Endothelial cell of umbilical vein (primary cell): ENCODE data around the gene LLPH.

Source experiments
- EZH2 ChIP-seq: IDR thresholded peaks from 2 replicates; pipeline ENCODE4 v1.6.1; 2012; ENCODE audit warnings: borderline replicate concordance, low read depth, mild to moderate bottlenecking, moderate library complexity, low read length, inconsistent platforms; ENCODE audit not compliant: severe bottlenecking
- POLR2A ChIP-seq: IDR thresholded peaks from 2 replicates; pipeline ENCODE4 v1.6.1; 2012; ENCODE audit warnings: low read depth, mild to moderate bottlenecking, control low read depth, low read length
- TF ChIP-seq, protein P1 (sequence below), 2 donors: IDR thresholded peaks; 1 replicate in 1 of 2; 2 replicates in 1 of 2; pipeline ENCODE4 v1.5.1; 2011; ENCODE audit warnings: low read length in 2 of 2, mild to moderate bottlenecking in 2 of 2, moderate library complexity in 2 of 2, control low read depth in 1 of 2, inconsistent platforms in 1 of 2, low read depth in 1 of 2; ENCODE audit not compliant: insufficient read depth in 1 of 2; ENCODE audit errors: extremely low read depth in 1 of 2

GRCh38 chr12:66118240-66118891, 12.2 kb downstream of the LLPH start:
- no peak for TF ChIP-seq EZH2
- TF ChIP-seq, protein P1, sequence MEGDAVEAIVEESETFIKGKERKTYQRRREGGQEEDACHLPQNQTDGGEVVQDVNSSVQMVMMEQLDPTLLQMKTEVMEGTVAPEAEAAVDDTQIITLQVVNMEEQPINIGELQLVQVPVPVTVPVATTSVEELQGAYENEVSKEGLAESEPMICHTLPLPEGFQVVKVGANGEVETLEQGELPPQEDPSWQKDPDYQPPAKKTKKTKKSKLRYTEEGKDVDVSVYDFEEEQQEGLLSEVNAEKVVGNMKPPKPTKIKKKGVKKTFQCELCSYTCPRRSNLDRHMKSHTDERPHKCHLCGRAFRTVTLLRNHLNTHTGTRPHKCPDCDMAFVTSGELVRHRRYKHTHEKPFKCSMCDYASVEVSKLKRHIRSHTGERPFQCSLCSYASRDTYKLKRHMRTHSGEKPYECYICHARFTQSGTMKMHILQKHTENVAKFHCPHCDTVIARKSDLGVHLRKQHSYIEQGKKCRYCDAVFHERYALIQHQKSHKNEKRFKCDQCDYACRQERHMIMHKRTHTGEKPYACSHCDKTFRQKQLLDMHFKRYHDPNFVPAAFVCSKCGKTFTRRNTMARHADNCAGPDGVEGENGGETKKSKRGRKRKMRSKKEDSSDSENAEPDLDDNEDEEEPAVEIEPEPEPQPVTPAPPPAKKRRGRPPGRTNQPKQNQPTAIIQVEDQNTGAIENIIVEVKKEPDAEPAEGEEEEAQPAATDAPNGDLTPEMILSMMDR (IDR thresholded peaks at IDR 0.05; ENCODE audit: extremely low read depth in 1 of 2, insufficient read depth in 1 of 2, low read depth in 1 of 2, low read length in 2 of 2), result no peak
- no peak for TF ChIP-seq POLR2A
